Measurements from ENCODE around the gene LCN9.

LCN9 gene

GRCh38 chr9:135698236-135698635, 35.1 kb downstream of the LCN9 start:
- Histone ChIP-seq H3K36me3 (ENCODE audit: control insufficient read depth, insufficient read depth, low read length) (no peaks in the 10 kb centered on the region), H3K56ac (ENCODE audit: low read length) (no peak overlapping the region), H3K4me1 (ENCODE audit: control insufficient read depth, low read depth, low read length) (no peaks in the 10 kb centered on the region), H3K27me3 (ENCODE audit: insufficient read depth, low read length, poor library complexity) (no peaks in the 10 kb centered on the region), H3K23ac (ENCODE audit: low read length) (no peak overlapping the region), H4K5ac (ENCODE audit: low read length) (no peak overlapping the region), H3K18ac (ENCODE audit: low read length) (no peak overlapping the region), H3K79me2 (ENCODE audit: control insufficient read depth, insufficient read depth, low read length) (no peaks in the 10 kb centered on the region), H3K9ac (ENCODE audit: low read length) (no peak overlapping the region), H4K8ac (ENCODE audit: low read depth, low read length) (no peak overlapping the region), H2AK5ac (ENCODE audit: low read length) (no peak overlapping the region), H3K4ac (ENCODE audit: low read depth, low read length) (no peak overlapping the region), H3K79me1 (ENCODE audit: low read length) (no peaks in the 10 kb centered on the region), H2BK120ac (ENCODE audit: low read depth, low read length) (no peak overlapping the region), H2BK5ac (ENCODE audit: low read length) (no peak overlapping the region), H3K27ac (ENCODE audit: low read depth, low read length) (no peak overlapping the region), H2BK15ac (replicated peaks; ENCODE audit: low read depth) (no peak overlapping the region), H3K4me3 (ENCODE audit: low read length) (no peak overlapping the region), H3K4me2 (ENCODE audit: low read length) (no peak overlapping the region)
- WGBS (ENCODE audit: extremely low coverage, insufficient coverage, low lambda C conversion rate): no CpG with 5 or more reads among the region's 21 CpGs
- no peak for DNase-seq

DNA sequence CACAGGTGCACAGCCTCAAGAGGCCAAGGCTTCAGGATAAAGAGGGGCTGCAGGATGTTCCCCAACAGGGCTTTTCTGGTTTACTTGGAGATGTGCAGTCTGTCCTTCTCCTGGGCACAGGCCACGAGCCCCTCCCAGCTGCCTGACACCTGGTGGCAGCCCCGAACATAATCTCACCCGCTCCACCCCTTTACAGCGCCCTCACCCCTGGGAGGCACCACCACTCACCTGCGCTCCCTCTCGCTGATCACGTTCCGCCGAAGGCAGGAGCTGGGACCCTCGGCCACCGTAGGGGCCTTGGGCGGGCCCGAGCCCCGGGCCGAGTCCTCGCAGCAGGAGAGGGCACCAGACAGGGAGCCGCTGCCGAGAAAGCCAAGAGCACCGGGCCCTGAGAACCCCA, 35.7 kb downstream of the LCN9 start:
- no peak overlapping the region for H2BK5ac ChIP-seq (ENCODE audit: low read length)
- no peak overlapping the region for H3K18ac ChIP-seq (ENCODE audit: low read length)
- H2BK120ac ChIP-seq (ENCODE audit: low read depth, low read length): no peak overlapping the region
- WGBS (ENCODE audit: extremely low coverage, insufficient coverage, low lambda C conversion rate): no CpG with 5 or more reads among the region's 19 CpGs
- H3K4me2 ChIP-seq (ENCODE audit: low read length): no peak overlapping the region
- H3K4ac ChIP-seq (ENCODE audit: low read depth, low read length): no peak overlapping the region
- H4K5ac ChIP-seq (ENCODE audit: low read length): no peak overlapping the region
- no peaks in the 10 kb centered on the region for H3K4me1 ChIP-seq (ENCODE audit: control insufficient read depth, low read depth, low read length)
- H3K79me2 ChIP-seq (ENCODE audit: control insufficient read depth, insufficient read depth, low read length): no peaks in the 10 kb centered on the region
- H3K56ac ChIP-seq (ENCODE audit: low read length): no peak overlapping the region
- no peaks in the 10 kb centered on the region for H3K27me3 ChIP-seq (ENCODE audit: insufficient read depth, low read length, poor library complexity)
- H2BK15ac ChIP-seq (replicated peaks; ENCODE audit: low read depth): no peak overlapping the region
- no peak overlapping the region for H3K27ac ChIP-seq (ENCODE audit: low read depth, low read length)
- DNase-seq: no peak
- H3K4me3 ChIP-seq (ENCODE audit: low read length): no peak overlapping the region
- no peak overlapping the region for H3K9ac ChIP-seq (ENCODE audit: low read length)
- H2AK5ac ChIP-seq (ENCODE audit: low read length): no peak overlapping the region
- no peaks in the 10 kb centered on the region for H3K79me1 ChIP-seq (ENCODE audit: low read length)
- no peak overlapping the region for H3K23ac ChIP-seq (ENCODE audit: low read length)
- no peak overlapping the region for H4K8ac ChIP-seq (ENCODE audit: low read depth, low read length)
- H3K36me3 ChIP-seq (ENCODE audit: control insufficient read depth, insufficient read depth, low read length): no peaks in the 10 kb centered on the region

DNA sequence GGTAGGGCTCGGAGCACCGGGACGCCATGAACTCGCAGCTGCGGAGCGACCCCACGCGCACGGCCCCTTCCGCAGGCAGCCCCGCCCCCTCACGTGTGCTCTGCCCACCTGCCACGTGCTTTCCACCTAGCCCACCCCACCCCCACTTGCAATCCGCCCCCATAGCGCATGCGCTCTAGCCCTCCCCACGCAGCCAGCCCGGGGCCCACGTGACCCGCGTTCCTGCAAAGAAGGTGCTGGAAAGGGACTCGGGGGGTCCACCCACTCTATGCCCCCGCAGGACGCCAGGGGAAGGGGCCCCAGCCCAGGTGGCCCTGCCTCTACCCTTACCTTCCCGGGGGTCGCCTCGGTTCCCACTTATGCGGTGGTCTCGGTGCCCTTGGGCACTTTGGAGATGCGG, 36.3 kb downstream of the LCN9 start, which contains the start of gene SOHLH1:
TSS of gene SOHLH1 (minus strand) at position 42 of the 400 bp plus-strand sequence. CDS start at position 28, 14 bp downstream.
- H4K5ac ChIP-seq (ENCODE audit: low read length): no peak within 1 kb of the TSS
- H3K4ac ChIP-seq (ENCODE audit: low read depth, low read length): no peak within 1 kb of the TSS
- no peaks in the 10 kb centered on the region for H3K27me3 ChIP-seq (ENCODE audit: insufficient read depth, low read length, poor library complexity)
- H3K36me3 ChIP-seq (ENCODE audit: control insufficient read depth, insufficient read depth, low read length): no peaks in the 10 kb centered on the region
- H3K27ac ChIP-seq (ENCODE audit: low read depth, low read length): no peak within 1 kb of the TSS
- H3K4me2 ChIP-seq (ENCODE audit: low read length): no peak within 1 kb of the TSS
- no peak within 1 kb of the TSS for H2BK15ac ChIP-seq (replicated peaks; ENCODE audit: low read depth)
- H4K8ac ChIP-seq (ENCODE audit: low read depth, low read length): no peak within 1 kb of the TSS
- no peak within 1 kb of the TSS for H3K4me3 ChIP-seq (ENCODE audit: low read length)
- H2BK120ac ChIP-seq (ENCODE audit: low read depth, low read length): no peak within 1 kb of the TSS
- H3K56ac ChIP-seq (ENCODE audit: low read length): no peak within 1 kb of the TSS
- H3K23ac ChIP-seq (ENCODE audit: low read length): no peak within 1 kb of the TSS
- no peak within 1 kb of the TSS for H2BK5ac ChIP-seq (ENCODE audit: low read length)
- no peak within 1 kb of the TSS for H2AK5ac ChIP-seq (ENCODE audit: low read length)
- no peaks in the 10 kb centered on the region for H3K4me1 ChIP-seq (ENCODE audit: control insufficient read depth, low read depth, low read length)
- DNase-seq: no peak
- H3K79me1 ChIP-seq (ENCODE audit: low read length): no peaks in the 10 kb centered on the region
- H3K9ac ChIP-seq (ENCODE audit: low read length): no peak within 1 kb of the TSS
- no peaks in the 10 kb centered on the region for H3K79me2 ChIP-seq (ENCODE audit: control insufficient read depth, insufficient read depth, low read length)
- no CpG with 5 or more reads among the region's 30 CpGs for WGBS (ENCODE audit: extremely low coverage, insufficient coverage, low lambda C conversion rate)
- no peak within 1 kb of the TSS for H3K18ac ChIP-seq (ENCODE audit: low read length)

- H3K79me1 ChIP-seq (ENCODE audit: low read length): no peaks in the 10 kb centered on the region
- no peak overlapping the region for H3K56ac ChIP-seq (ENCODE audit: low read length)
- no peak overlapping the region for H3K9ac ChIP-seq (ENCODE audit: low read length)
- H3K27ac ChIP-seq (ENCODE audit: low read depth, low read length): no peak overlapping the region
- H3K4me3 ChIP-seq (ENCODE audit: low read length): no peak overlapping the region
- no peak overlapping the region for H2BK15ac ChIP-seq (replicated peaks; ENCODE audit: low read depth)
- H3K4me2 ChIP-seq (ENCODE audit: low read length): no peak overlapping the region
- WGBS (ENCODE audit: extremely low coverage, insufficient coverage, low lambda C conversion rate): no CpG with 5 or more reads among the region's 15 CpGs
- H3K23ac ChIP-seq (ENCODE audit: low read length): no peak overlapping the region
- H3K4me1 ChIP-seq (ENCODE audit: control insufficient read depth, low read depth, low read length): no peaks in the 10 kb centered on the region
- no peak overlapping the region for H2BK5ac ChIP-seq (ENCODE audit: low read length)
- H2AK5ac ChIP-seq (ENCODE audit: low read length): no peak overlapping the region
- H3K36me3 ChIP-seq (ENCODE audit: control insufficient read depth, insufficient read depth, low read length): no peaks in the 10 kb centered on the region
- H3K79me2 ChIP-seq (ENCODE audit: control insufficient read depth, insufficient read depth, low read length): no peaks in the 10 kb centered on the region
- no peaks in the 10 kb centered on the region for H3K27me3 ChIP-seq (ENCODE audit: insufficient read depth, low read length, poor library complexity)
- no peak for DNase-seq
- H4K8ac ChIP-seq (ENCODE audit: low read depth, low read length): no peak overlapping the region
- H3K18ac ChIP-seq (ENCODE audit: low read length): no peak overlapping the region
- no peak overlapping the region for H4K5ac ChIP-seq (ENCODE audit: low read length)
- no peak overlapping the region for H2BK120ac ChIP-seq (ENCODE audit: low read depth, low read length)
- no peak overlapping the region for H3K4ac ChIP-seq (ENCODE audit: low read depth, low read length)
Measured at GRCh38 chr9:135700525-135700924, 37.4 kb downstream of the LCN9 start.

DNA sequence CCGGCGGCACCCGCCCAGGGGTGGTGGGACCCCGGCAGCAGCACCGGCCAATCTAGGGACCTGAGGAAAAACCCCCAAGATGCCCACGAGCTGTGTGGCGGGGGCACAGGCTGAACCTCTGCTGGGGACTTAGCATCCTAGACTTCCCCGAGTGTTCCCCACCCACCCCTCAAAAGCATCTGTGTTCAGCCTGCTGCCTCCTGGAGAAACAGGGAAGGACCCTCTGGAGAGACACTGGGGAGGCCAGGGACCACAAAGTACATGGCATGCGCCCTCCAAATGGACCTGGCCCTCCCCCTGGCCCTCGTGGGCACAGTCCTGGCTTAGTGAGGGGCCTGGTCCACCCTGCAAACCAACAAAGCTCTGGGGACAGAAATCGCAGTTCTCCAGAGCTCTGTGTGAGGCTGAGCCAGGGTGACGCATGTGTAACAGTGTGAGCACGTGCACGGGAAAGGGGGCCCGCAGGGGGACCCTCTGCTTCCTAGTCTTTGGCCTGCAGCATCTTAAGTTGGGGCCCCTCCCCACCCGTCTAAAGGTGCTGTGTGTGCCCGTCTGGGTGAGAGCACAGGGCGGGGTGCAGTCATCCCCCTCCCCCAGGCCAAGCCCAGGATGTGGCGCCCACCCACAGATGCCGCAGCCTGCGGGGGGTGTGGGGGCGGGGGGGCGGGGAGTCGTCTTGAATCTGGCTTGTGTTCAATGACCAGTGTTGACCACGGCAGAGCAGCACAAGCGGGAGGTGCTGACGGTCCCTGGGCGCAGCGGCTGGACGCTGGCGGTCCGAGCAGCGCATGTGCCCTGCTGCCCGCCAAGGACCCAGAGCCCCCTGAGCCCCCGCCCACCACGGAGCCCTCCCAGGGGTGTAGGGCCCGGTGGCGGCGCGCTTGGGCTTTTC, 38.2 kb downstream of the LCN9 start:
- Histone ChIP-seq H3K9ac (ENCODE audit: low read length) (no peak overlapping the region), H2BK15ac (replicated peaks; ENCODE audit: low read depth) (no peak overlapping the region), H4K8ac (ENCODE audit: low read depth, low read length) (no peak overlapping the region), H4K5ac (ENCODE audit: low read length) (no peak overlapping the region), H3K4me3 (ENCODE audit: low read length) (no peak overlapping the region), H3K27me3 (ENCODE audit: insufficient read depth, low read length, poor library complexity) (no peaks in the 10 kb centered on the region), H3K56ac (ENCODE audit: low read length) (peak overlapping the region; percentile 64), H3K4me2 (ENCODE audit: low read length) (peak overlapping the region; percentile 40), H3K79me2 (ENCODE audit: control insufficient read depth, insufficient read depth, low read length) (no peaks in the 10 kb centered on the region), H2BK120ac (ENCODE audit: low read depth, low read length) (no peak overlapping the region), H3K4ac (ENCODE audit: low read depth, low read length) (no peak overlapping the region), H3K79me1 (ENCODE audit: low read length) (no peaks in the 10 kb centered on the region), H2AK5ac (ENCODE audit: low read length) (no peak overlapping the region), H3K27ac (ENCODE audit: low read depth, low read length) (no peak overlapping the region), H2BK5ac (ENCODE audit: low read length) (no peak overlapping the region), H3K23ac (ENCODE audit: low read length) (no peak overlapping the region), H3K4me1 (ENCODE audit: control insufficient read depth, low read depth, low read length) (no peaks in the 10 kb centered on the region), H3K36me3 (ENCODE audit: control insufficient read depth, insufficient read depth, low read length) (no peaks in the 10 kb centered on the region), H3K18ac (ENCODE audit: low read length) (no peak overlapping the region)
- no peak for DNase-seq
- WGBS (ENCODE audit: extremely low coverage, insufficient coverage, low lambda C conversion rate): no CpG with 5 or more reads among the region's 40 CpGs

Data from mesendoderm (in vitro differentiated cells).